Kidney (tissue), 14 donors: ENCODE measurements around the gene AUTS2. TPM values are rescaled to one million over a fixed set of nuclear protein-coding genes. Genes with fewer than 3 reads are reported as not detected.
A peak's percentile ranks its signal among the peaks of the same experiment; 100 is the strongest.

Experiments used
- DNase-seq, 5 donors: peaks; one replicate each; pipeline ENCODE4 v3.0.0-alpha.2; 2013 to 2020
- FAIRE-seq: peaks from 2 replicates; lab custom pipeline; 2012; peaks lifted over from hg19 to GRCh38; lab: Jason Lieb, UNC
- H3K27ac ChIP-seq, 2 donors: one replicate each; pipeline ENCODE4 v1.7.0; 2013; ENCODE audit warnings: low read depth in 2 of 2, low read length in 2 of 2, inconsistent platforms in 1 of 2
- H3K27me3 ChIP-seq: one replicate; pipeline ENCODE4 v1.7.1; 2013; ENCODE audit warnings: low read length, inconsistent platforms; ENCODE audit not compliant: control insufficient read depth, insufficient read depth
- H3K36me3 ChIP-seq, 3 donors: one replicate each; pipeline versions ENCODE4 v1.7.0 to v1.7.1; 2013; ENCODE audit warnings: low read length in 3 of 3, control low read depth in 1 of 3, inconsistent platforms in 1 of 3; ENCODE audit not compliant: insufficient read depth in 3 of 3, control insufficient read depth in 2 of 3
- H3K4me1 ChIP-seq, 3 donors: one replicate each; pipeline versions ENCODE4 v1.7.0 to v1.7.1; 2013; ENCODE audit warnings: low read length in 3 of 3, inconsistent platforms in 1 of 3, low read depth in 1 of 3; ENCODE audit not compliant: control insufficient read depth in 2 of 3, insufficient read depth in 2 of 3
- H3K4me3 ChIP-seq, 3 donors: one replicate each; pipeline versions ENCODE4 v1.7.0 to v1.8.1; 2013; ENCODE audit warnings: low read length in 3 of 3, control low read depth in 1 of 3, inconsistent platforms in 1 of 3
- H3K9ac ChIP-seq, 3 donors: one replicate each; pipeline versions ENCODE4 v1.7.0 to v1.7.1; 2013; ENCODE audit warnings: low read length in 3 of 3, control low read depth in 1 of 3, inconsistent platforms in 1 of 3
- H3K9me3 ChIP-seq, 3 donors: one replicate each; pipeline versions ENCODE4 v1.7.0 to v1.7.1; 2013; ENCODE audit warnings: low read length in 3 of 3, control low read depth in 1 of 3, inconsistent platforms in 1 of 3; ENCODE audit not compliant: control insufficient read depth in 2 of 3, insufficient read depth in 1 of 3
- CTCF ChIP-seq: IDR thresholded peaks from 3 replicates; pipeline ENCODE4 v1.5.1; 2012; ENCODE audit warnings: mild to moderate bottlenecking, moderate library complexity, borderline replicate concordance; ENCODE audit not compliant: insufficient read depth; ENCODE audit errors: extremely low read depth
- intact Hi-C: fragments of 100-400 bp; cut with DNase I; formaldehyde crosslinking; loops from one replicate; pipeline ENCODE4 v1.11.1; 2022
- polyA plus RNA-seq: library from polyadenylated mRNA; stranded (reverse); fragments of 350-450 nt; fragmentation: Illumina TruSeq; extraction: RNeasy Lipid Tissue Mini Kit (QIAGEN cat#74804); gene quantifications from one replicate; pipeline ENCODE4 v1.2.3, GENCODE V29; 2014; ENCODE audit warnings: low read depth, low replicate concordance; ENCODE audit not compliant: insufficient read depth
- total RNA-seq: library from RNA; stranded (reverse); fragmentation: NEBNext Ultra II Directional; extraction: Animal tissue kit (Norgen Biotek cat#: 25700); gene quantifications from one replicate; pipeline ENCODE4 v1.2.1, GENCODE V29; 2021
- donor health status: control.
- donor health status: control.
- donor health status: control.
- donor health status: control.
- donor health status: control.
- donor health status: DM: yes; HTN: yes; CAD: no.
- donor health status: Normal renal cell carcinoma (clear cell type).

Gene AUTS2
- total and polyA plus RNA-seq, 2 donors from 2014 or later: 5.2 to 33.8 TPM

DNA sequence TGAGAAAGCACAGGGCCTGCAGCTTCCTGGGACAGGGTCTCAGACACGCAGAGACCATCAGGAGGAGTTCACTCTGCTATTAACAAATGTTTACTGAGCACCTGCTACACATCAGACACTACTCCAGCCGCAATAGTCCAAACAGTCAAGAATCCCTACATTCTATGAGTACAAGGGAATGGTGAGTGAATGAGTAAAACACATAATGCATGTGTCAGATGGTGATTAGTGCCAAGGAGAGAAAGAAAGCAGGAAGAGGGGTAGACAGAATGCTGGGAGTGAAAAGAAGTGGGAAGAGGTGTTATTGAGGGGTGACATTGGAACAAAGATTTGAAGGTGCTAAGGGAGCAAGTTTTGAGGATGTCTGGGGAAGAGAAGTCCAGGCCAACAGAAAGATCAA lies 899.5 kb downstream of the AUTS2 start:
- no peak overlapping the region for H3K4me3 ChIP-seq
- no peak for TF ChIP-seq CTCF
- no peak for DNase-seq
- no peaks in the 10 kb centered on the region for H3K9me3 ChIP-seq
- H3K27ac ChIP-seq: no peak overlapping the region
- intact Hi-C loops: no loop called here
- H3K36me3 ChIP-seq: peaks cover 0 to 2% (median 0%) of the 10 kb centered on the region in 3 donors
- peaks cover 0 to 6% (median 5%) of the 10 kb centered on the region in 3 donors for H3K4me1 ChIP-seq
- H3K9ac ChIP-seq: no peak overlapping the region
- H3K27me3 ChIP-seq: no peaks in the 10 kb centered on the region
- FAIRE-seq: no peak

DNA sequence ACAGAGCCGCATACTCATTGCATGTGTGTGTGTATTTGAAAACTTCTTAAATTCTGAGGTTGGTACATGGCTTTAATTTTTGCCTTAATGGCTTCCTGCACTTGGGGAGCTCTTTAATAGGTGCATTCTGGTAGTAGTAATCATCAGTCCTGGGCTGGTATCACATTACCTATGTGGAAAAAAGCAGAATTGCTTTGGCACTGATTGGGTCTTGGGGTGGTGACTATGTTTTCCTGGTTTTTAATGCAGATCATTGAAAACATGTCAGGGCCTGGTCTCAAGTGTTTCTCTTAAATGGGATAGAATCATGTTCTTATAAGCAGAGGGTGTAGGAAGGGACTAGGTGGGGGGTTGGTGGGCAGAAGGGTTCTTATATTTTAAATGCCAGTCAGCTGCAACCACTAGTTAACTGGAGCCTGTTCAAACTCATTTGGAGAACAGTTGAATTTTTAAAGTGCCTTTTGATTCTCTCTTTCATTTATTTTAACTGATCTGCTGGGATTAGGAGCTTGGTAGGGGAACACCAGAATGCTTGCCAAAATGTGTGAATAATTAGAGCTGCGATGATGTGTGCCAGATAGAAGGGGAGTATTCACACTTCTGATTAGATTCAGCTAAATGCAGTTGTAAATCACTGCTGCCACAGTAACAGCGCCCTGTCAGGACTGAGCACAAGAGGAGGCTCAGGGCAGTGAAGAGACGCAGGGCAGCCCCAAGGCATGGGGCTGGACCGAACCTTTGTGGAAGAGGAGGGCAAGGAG lies 900.1 kb downstream of the AUTS2 start:
- FAIRE-seq: no peak
- Histone ChIP-seq H3K9ac (no peak overlapping the region), H3K4me3 (no peak overlapping the region), H3K9me3 (no peaks in the 10 kb centered on the region), H3K27ac (no peak overlapping the region), H3K27me3 (no peaks in the 10 kb centered on the region), H3K4me1 (peaks cover 0 to 10% (median 6%) of the 10 kb centered on the region in 3 donors), H3K36me3 (peaks cover 0 to 2% (median 0%) of the 10 kb centered on the region in 3 donors)
- peak in 1 of 5 donors; percentile 50 for DNase-seq
- intact Hi-C loops: no loop called here
- TF ChIP-seq CTCF: no peak

GRCh38 chr7:70500261-70500660 lies 902.0 kb downstream of the AUTS2 start:
- DNase-seq: no peak
- no peaks in the 10 kb centered on the region for H3K9me3 ChIP-seq
- no peak for TF ChIP-seq CTCF
- H3K4me1 ChIP-seq: peaks cover 2 to 10% (median 6%) of the 10 kb centered on the region in 3 donors
- peaks cover 0 to 2% (median 0%) of the 10 kb centered on the region in 3 donors for H3K36me3 ChIP-seq
- no peak overlapping the region for H3K9ac ChIP-seq
- H3K4me3 ChIP-seq: no peak overlapping the region
- intact Hi-C loops: no loop called here
- no peaks in the 10 kb centered on the region for H3K27me3 ChIP-seq
- FAIRE-seq: no peak
- no peak overlapping the region for H3K27ac ChIP-seq
